GM21717 (cell line): Measurements from ENCODE around the gene SUCNR1.
A peak's percentile ranks its signal among the peaks of the same experiment; 100 is the strongest.
"Not testable (repeated sequence)": the region's sequence is repeated elsewhere in the genome, so short reads cannot be mapped to it uniquely, and the experiment has no call there.

Source experiments
- ATAC-seq: cut with Tn5 transposase; IDR thresholded peaks from one replicate; pipeline ENCODE4 v1.9.1; 2021; ENCODE audit warnings: mild to moderate bottlenecking, moderate library complexity; ENCODE audit not compliant: unreplicated experiment

SUCNR1 gene

GRCh38 chr3:151871639-151872468 is 1.6 kb upstream of the SUCNR1 start:
- peak; percentile 97 for ATAC-seq

- ATAC-seq = not testable (repeated sequence)
Measured at GRCh38 chr3:151874079-151874478, 636 bp downstream of the SUCNR1 start.

DNA sequence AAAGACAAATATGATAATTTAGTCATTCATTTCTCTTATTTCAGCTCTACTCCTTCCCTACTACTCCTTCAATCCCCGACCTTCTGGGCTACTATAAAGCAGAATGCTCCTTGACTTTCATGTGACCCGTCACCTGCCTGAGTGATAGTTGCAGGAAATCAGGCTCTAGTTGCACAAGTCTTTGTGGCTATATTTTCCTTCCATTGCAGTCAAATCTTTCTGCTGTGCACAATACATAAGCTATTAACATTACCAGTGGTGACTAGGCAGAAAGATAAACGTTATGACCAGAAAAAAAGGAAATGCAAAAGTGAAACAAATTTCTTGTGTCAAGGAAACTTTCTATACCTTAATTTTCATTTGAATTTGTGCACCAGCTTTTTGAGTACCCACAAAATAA is 2.3 kb downstream of the SUCNR1 start:
- peak; percentile 45 for ATAC-seq

DNA sequence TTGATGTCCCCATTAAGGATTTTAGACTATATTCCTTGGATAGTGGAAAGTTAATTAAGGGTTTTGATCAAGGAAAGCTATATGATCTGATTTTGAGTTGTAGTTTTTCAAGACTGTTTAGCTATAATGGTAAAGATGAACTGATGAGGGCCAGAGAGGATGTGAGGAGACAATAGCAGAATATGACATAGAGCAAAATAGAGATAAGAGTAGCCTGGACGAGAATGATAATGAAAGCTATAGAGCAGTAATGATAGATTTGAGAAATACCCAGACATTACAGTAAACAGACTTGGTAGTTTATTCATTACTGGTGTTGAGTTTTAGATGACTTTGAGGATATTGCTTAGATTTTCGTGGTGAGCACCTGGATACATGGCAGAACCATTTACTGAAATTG is 3.8 kb downstream of the SUCNR1 start:
- ATAC-seq = no peak

DNA sequence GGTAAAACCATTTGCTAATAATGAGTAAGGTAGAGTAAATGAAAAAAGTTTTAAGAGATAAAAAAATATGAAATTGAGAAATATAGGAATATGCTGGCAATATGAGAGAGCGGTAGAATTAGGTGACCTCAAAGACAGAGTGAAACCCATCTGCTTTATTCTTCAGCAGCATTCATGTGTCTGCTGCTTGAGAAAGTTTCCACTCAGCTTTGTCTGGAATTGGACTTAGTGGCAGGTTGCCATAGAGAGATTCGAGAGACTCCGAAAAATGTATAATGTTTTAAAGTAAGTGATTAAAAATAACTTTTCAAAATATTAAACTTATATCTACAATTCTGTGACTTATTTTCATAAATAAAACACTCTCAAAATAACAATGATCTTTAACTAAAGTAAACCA is 5.0 kb downstream of the SUCNR1 start:
- ATAC-seq = no peak

- ATAC-seq = no peak
Measured at GRCh38 chr3:151879037-151879436, 5.6 kb downstream of the SUCNR1 start.

GRCh38 chr3:151879679-151880415 is 6.4 kb downstream of the SUCNR1 start:
- ATAC-seq = peak; percentile 67

DNA sequence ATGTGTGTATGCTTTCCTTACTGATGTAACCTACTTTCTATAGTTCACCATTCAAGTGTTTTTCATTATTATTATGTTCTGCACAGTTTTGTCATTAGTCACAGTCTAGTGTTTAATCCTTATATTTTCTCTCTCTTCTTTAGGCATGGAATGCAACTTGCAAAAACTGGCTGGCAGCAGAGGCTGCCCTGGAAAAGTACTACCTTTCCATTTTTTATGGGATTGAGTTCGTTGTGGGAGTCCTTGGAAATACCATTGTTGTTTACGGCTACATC is 6.9 kb downstream of the SUCNR1 start:
- ATAC-seq = no peak

DNA sequence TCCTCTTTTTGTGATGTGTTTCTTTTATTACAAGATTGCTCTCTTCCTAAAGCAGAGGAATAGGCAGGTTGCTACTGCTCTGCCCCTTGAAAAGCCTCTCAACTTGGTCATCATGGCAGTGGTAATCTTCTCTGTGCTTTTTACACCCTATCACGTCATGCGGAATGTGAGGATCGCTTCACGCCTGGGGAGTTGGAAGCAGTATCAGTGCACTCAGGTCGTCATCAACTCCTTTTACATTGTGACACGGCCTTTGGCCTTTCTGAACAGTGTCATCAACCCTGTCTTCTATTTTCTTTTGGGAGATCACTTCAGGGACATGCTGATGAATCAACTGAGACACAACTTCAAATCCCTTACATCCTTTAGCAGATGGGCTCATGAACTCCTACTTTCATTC is 7.7 kb downstream of the SUCNR1 start:
- no peak for ATAC-seq

- not testable (repeated sequence) for ATAC-seq
Measured at GRCh38 chr3:151885397-151885796, 12.0 kb downstream of the SUCNR1 start.

DNA sequence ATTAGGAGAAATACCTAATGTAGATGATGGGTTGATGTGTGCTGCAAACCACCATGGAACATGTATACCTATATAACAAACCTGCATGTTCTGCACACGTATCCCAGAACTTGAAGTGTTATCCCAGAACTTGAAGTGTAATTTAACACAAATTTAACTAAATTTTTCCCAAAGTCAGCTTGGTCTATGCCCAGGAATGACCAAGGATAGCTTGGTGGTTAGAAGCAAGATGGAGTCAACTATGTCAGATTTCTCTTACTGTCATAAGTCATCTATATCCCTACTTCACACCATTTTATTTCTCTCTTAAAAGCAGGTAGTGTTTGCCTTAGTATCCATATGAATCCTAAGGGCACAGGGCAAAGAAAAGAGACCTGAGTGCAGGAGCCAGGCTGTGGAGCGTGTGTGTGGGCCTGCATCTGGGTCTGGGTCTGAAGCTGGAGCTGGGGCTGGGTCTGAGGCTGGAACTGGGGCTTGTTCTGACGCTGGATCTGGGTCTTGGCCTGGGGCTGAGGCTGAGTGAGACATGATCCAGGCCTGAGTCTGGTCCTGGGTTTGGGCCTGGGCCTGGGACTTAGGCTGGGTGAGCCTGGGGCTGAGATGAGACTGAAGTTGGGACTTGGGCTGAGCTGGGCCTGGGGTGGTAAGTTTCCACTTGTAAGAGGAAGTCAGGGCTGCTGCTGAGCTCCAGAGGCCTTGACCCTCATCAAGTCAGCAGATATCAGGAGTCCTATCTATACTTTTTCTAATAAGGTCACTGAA is 14.2 kb downstream of the SUCNR1 start:
- not testable (repeated sequence) for ATAC-seq

- ATAC-seq = peak; percentile 69
Measured at GRCh38 chr3:151890721-151891141, 17.3 kb downstream of the SUCNR1 start.

GRCh38 chr3:151891721-151892120 is 18.3 kb downstream of the SUCNR1 start:
- ATAC-seq = no peak

DNA sequence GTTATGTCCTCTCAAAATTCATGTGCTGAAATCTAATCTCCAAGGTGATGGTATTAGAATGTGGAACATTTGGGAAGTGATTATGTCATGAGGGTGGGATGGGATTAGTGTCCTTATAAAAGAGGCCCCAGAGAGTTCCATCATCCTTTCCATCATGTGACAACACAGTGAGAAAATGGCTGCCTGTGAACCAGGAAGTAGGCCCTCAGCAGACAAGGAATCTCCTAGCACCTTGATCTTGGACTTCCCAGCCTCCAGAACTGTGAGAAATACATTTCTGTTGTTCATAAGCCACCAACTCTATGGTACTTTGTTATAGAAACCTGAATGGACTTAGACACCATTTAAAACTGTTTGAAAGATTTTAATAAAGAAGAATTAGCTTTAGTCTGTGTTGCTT is 20.8 kb downstream of the SUCNR1 start:
- no peak for ATAC-seq

DNA sequence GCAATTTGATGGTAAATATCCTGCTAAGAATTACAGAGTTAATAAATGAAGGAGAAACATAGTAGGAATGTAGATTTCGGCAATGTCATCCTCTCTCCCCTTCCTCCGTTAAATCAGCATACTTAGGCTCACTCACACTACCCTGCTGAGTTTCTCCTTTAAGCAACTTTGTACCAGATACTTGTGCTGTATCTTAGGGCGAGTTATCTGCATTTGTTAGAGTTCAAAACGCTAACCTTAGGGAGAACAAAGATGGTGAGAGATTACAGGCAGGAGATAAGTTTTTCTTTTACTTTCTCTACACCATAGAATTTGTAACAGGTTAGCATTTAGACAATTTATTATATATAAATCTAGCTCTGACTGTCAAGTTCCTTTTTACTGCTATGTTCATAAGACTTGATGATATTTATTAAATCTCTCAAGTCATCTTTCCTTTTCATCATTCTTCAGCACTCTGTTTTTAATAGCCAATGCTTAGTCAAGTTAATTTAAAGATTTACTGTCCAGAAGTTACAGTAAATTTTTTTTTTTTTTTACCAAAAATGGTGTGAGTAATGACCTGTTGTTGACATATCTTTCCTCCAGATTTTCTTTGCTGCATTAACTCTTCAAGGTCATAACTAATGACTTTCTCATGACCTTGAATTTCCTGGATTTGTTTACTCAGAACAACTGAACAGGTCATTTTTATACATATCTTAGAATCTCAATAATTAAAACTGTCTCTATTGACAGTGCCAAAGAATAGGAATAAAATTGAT is 22.2 kb downstream of the SUCNR1 start:
- no peak for ATAC-seq

- ATAC-seq = no peak
Measured at GRCh38 chr3:151896246-151897012, 23.0 kb downstream of the SUCNR1 start.

- not testable (repeated sequence) for ATAC-seq
Measured at GRCh38 chr3:151898121-151898520, 24.7 kb downstream of the SUCNR1 start.

GRCh38 chr3:151898564-151899261 is 25.3 kb downstream of the SUCNR1 start:
- not testable (repeated sequence) for ATAC-seq

GRCh38 chr3:151899996-151900395 is 26.6 kb downstream of the SUCNR1 start:
- no peak for ATAC-seq

DNA sequence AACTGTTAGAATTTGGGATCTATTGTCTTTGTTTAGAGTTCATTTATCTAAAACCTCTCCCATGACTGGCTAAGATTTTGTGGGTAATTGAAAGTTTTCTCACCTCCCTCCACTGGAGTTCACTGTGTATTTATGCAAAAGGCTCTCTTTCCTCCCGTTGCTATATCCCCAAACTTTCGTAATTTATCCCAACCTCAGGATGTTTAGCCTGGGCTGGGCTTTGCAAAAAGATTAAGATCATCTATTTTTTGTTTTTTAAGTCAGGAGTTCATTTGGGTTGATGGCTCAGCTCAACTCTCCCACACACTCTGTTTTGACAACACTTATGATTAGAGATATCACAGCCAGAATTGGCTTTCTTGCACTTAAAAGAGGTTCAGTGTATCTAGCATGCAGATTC is 27.0 kb downstream of the SUCNR1 start:
- ATAC-seq = no peak
